Calu3 (cell line): ENCODE data around the gene MCM7. TPM values are rescaled to one million over a fixed set of nuclear protein-coding genes. Genes with fewer than 3 reads are reported as not detected.
A peak's percentile ranks its signal among the peaks of the same experiment; 100 is the strongest.

ENCODE experiments used
- BruUV-seq: library from RNA; stranded (reverse); fragments of 400-500 nt; replicated peaks from 2 replicates; lab custom pipeline; 2021; lab: Mats Ljungman, UMichigan
- CTCF ChIA-PET: fragments of 300-600 bp; sonication (Branson Sonifier 250); formaldehyde crosslinking; loops from one replicate; lab custom pipeline; 2022; ENCODE audit warnings: antibody characterized with exemption; lab: Charles Lee
- DNase-seq: peaks from one replicate; pipeline ENCODE4 v3.0.0; 2022
- H3K27ac Mint-ChIP-seq: one replicate; pipeline ENCODE4 v1.8.0; 2022; ENCODE audit warnings: mixed read lengths; ENCODE audit not compliant: unreplicated experiment
- H3K27me3 Mint-ChIP-seq: one replicate; pipeline ENCODE4 v1.8.0; 2022; ENCODE audit warnings: mixed read lengths; ENCODE audit not compliant: unreplicated experiment
- H3K36me3 Mint-ChIP-seq: one replicate; pipeline ENCODE4 v1.8.0; 2022; ENCODE audit warnings: mild to moderate bottlenecking, moderate library complexity, mixed read lengths; ENCODE audit not compliant: insufficient read depth, unreplicated experiment
- H3K4me1 Mint-ChIP-seq: one replicate; pipeline ENCODE4 v1.8.0; 2022; ENCODE audit warnings: mild to moderate bottlenecking, low read depth, mixed read lengths; ENCODE audit not compliant: unreplicated experiment
- H3K4me3 Mint-ChIP-seq: one replicate; pipeline ENCODE4 v1.8.0; 2022; ENCODE audit warnings: mild to moderate bottlenecking, low read depth, moderate library complexity, mixed read lengths; ENCODE audit not compliant: unreplicated experiment
- H3K9me3 Mint-ChIP-seq: one replicate; pipeline ENCODE4 v1.8.0; 2022; ENCODE audit warnings: low read depth, mixed read lengths; ENCODE audit not compliant: unreplicated experiment
- CTCF ChIP-seq: fragments of 200-600 bp; IDR thresholded peaks from one replicate; pipeline ENCODE4 v1.8.0; 2022; ENCODE audit warnings: antibody characterized with exemption; ENCODE audit not compliant: unreplicated experiment
- intact Hi-C: fragments of 100-400 bp; cut with micrococcal nuclease; formaldehyde crosslinking; loops from one replicate; pipeline ENCODE4 v1.10.0; 2022; ENCODE audit not compliant: unreplicated experiment
- total RNA-seq: library from RNA; stranded (reverse); gene quantifications from 2 replicates; pipeline ENCODE4 v1.2.3, GENCODE V29; 2022

The MCM7 gene
- total RNA-seq, 1 experiment from 2014 or later = 122 TPM

GRCh38 chr7:100142461-100142860 is 41.3 kb upstream of the MCM7 start:
- peaks cover under 1% of the 10 kb centered on the region for H3K36me3 Mint-ChIP-seq
- intact Hi-C loops = no loop called here
- no peaks in the 10 kb centered on the region for H3K27me3 Mint-ChIP-seq
- no peak overlapping the region for H3K27ac Mint-ChIP-seq
- CTCF ChIA-PET = interaction anchor here (0.7 kb wide), 1 partner anchor 29 kb away, joined by 3 read pairs; no protein-coding TSS in a partner anchor
- H3K4me1 Mint-ChIP-seq = peaks cover 7% of the 10 kb centered on the region
- H3K9me3 Mint-ChIP-seq = no peaks in the 10 kb centered on the region
- H3K4me3 Mint-ChIP-seq = no peak overlapping the region
- TF ChIP-seq CTCF = no peak
- BruUV-seq = no TSS peak
- no peak for DNase-seq

- Mint-ChIP-seq H3K36me3 (no peaks in the 10 kb centered on the region), H3K27me3 (no peaks in the 10 kb centered on the region), H3K4me3 (no peak overlapping the region), H3K27ac (no peak overlapping the region), H3K4me1 (peaks cover 7% of the 10 kb centered on the region), H3K9me3 (no peaks in the 10 kb centered on the region)
- intact Hi-C loops = no loop called here
- DNase-seq = no peak
- no peak for TF ChIP-seq CTCF
- CTCF ChIA-PET = interaction anchor here (0.5 kb wide), 1 partner anchor 41 kb away, joined by 3 read pairs; no protein-coding TSS in a partner anchor
- BruUV-seq = no TSS peak
Measured at GRCh38 chr7:100141555-100141949, 40.4 kb upstream of the MCM7 start.

- Mint-ChIP-seq H3K9me3 (no peaks in the 10 kb centered on the region), H3K27ac (no peak overlapping the region), H3K36me3 (no peaks in the 10 kb centered on the region), H3K27me3 (no peaks in the 10 kb centered on the region), H3K4me3 (no peak overlapping the region), H3K4me1 (peaks cover 7% of the 10 kb centered on the region)
- CTCF ChIA-PET = interaction anchor here (0.6 kb wide), 1 partner anchor 628 kb away, joined by 4 read pairs; no protein-coding TSS in a partner anchor
- intact Hi-C loops = no loop called here
- DNase-seq = no peak
- no peak for TF ChIP-seq CTCF
- BruUV-seq = no TSS peak
Measured at GRCh38 chr7:100137851-100138760, 36.9 kb upstream of the MCM7 start.

- DNase-seq = peak; percentile 72
- H3K27me3 Mint-ChIP-seq = no peaks in the 10 kb centered on the region
- intact Hi-C loops = loop anchor here (5.0 kb wide), 1 partner anchor 80 kb away; no protein-coding TSS in a partner anchor
- peaks cover 7% of the 10 kb centered on the region for H3K36me3 Mint-ChIP-seq
- peak; percentile 70 for TF ChIP-seq CTCF
- no peak overlapping the region for H3K4me3 Mint-ChIP-seq
- H3K27ac Mint-ChIP-seq = no peak overlapping the region
- no peaks in the 10 kb centered on the region for H3K9me3 Mint-ChIP-seq
- H3K4me1 Mint-ChIP-seq = peaks cover 13% of the 10 kb centered on the region
- CTCF ChIA-PET = interaction anchor here (0.8 to 1.5 kb wide), 3 partner anchors 16 to 86 kb away, joined by 4 to 8 read pairs (median 6); partner anchors contain the start of gene LAMTOR4
- no TSS peak for BruUV-seq
Measured at GRCh38 chr7:100132697-100133151, 31.5 kb upstream of the MCM7 start.
